A549 (cell line): ENCODE data around the gene GPRIN2. TPM values are rescaled to one million over a fixed set of nuclear protein-coding genes. Genes with fewer than 3 reads are reported as not detected.

Experiments
- ATAC-seq, 2 experiments: fragments of 200-7000 bp in 1 of 2; fragments of >200 bp in 1 of 2; cut with Nextera tagmentation in 1 of 2; cut with Tn5 transposase in 1 of 2; 3 replicates each; pipeline versions ENCODE4 v1.8.0 to v1.9.1; 2018 to 2020; ENCODE audit warnings: mild to moderate bottlenecking in 1 of 2, moderate library complexity in 1 of 2
- CTCF ChIA-PET: fragments of 300-600 bp; sonication (Branson Sonifier 250); formaldehyde crosslinking; extraction: SDS; loops from one replicate; lab custom pipeline; 2021; ENCODE audit warnings: antibody characterized with exemption, inconsistent platforms; lab: Yijun Ruan, JAX
- POLR2A ChIA-PET: fragments of 350-600 bp; formaldehyde crosslinking; extraction: SDS; loops from one replicate; lab custom pipeline; 2021; ENCODE audit warnings: antibody characterized with exemption, inconsistent platforms; lab: Yijun Ruan, JAX
- DNase-seq, 2 experiments: peaks; one replicate each; pipeline versions ENCODE4 v3.0.0 to v3.0.0-alpha.2; 2011 to 2016; ENCODE audit warnings: low read depth in 1 of 2, low spot score in 1 of 2
- FAIRE-seq: peaks from 2 replicates; lab custom pipeline; 2011; peaks lifted over from hg19 to GRCh38; lab: Jason Lieb, UNC
- H3K27ac ChIP-seq, 2 experiments: fragments of >200 bp; sonication (Bioruptor Twin); formaldehyde crosslinking; 3 replicates each; pipeline ENCODE4 v1.5.1; 2016 to 2017
- H3K4me1 ChIP-seq: fragments of >200 bp; sonication (Bioruptor Twin); formaldehyde crosslinking; 3 replicates; pipeline ENCODE4 v1.6.1; 2016
- H3K4me2 ChIP-seq: fragments of >200 bp; sonication (Bioruptor Twin); formaldehyde crosslinking; 3 replicates; pipeline ENCODE4 v1.6.1; 2016
- H3K4me3 ChIP-seq: fragments of >200 bp; sonication (Bioruptor Twin); formaldehyde crosslinking; 3 replicates; pipeline ENCODE4 v1.5.1; 2016
- H3K9me3 ChIP-seq: fragments of >200 bp; sonication (Bioruptor Twin); formaldehyde crosslinking; 3 replicates; pipeline ENCODE4 v1.6.1; 2016
- BCL3 ChIP-seq: fragments of >200 bp; sonication (Bioruptor Twin); formaldehyde crosslinking; IDR thresholded peaks from 3 replicates; pipeline ENCODE4 v1.6.1; 2016
- CBX2 ChIP-seq: fragments of 200-600 bp; sonication (generic); IDR thresholded peaks from 2 replicates; pipeline ENCODE4 v1.6.1; 2016; ENCODE audit warnings: low read depth, mild to moderate bottlenecking, borderline replicate concordance
- CEBPB ChIP-seq, 2 experiments: fragments of >200 bp in 1 of 2; sonication (Bioruptor Twin) in 1 of 2; formaldehyde crosslinking in 1 of 2; IDR thresholded peaks; 2 replicates each; pipeline ENCODE4 v1.6.1; 2012 to 2016
- CHD2 ChIP-seq: fragments of 150-350 bp; IDR thresholded peaks from 2 replicates; pipeline ENCODE4 v1.6.1; 2014; ENCODE audit warnings: low read length; ENCODE audit not compliant: partially characterized antibody
- CHD4 ChIP-seq: fragments of 200-600 bp; sonication (generic); IDR thresholded peaks from 2 replicates; pipeline ENCODE4 v1.6.1; 2016; ENCODE audit warnings: antibody characterized with exemption, mild to moderate bottlenecking, borderline replicate concordance
- E2F6 ChIP-seq: IDR thresholded peaks from 2 replicates; pipeline ENCODE4 v1.6.1; 2012; ENCODE audit warnings: low read depth, borderline replicate concordance
- EHMT2 ChIP-seq: fragments of 200-600 bp; sonication (generic); IDR thresholded peaks from 2 replicates; pipeline ENCODE4 v1.6.1; 2016; ENCODE audit warnings: antibody characterized with exemption, low read depth, mild to moderate bottlenecking, moderate library complexity
- EP300 ChIP-seq, 2 experiments: fragments of >200 bp; sonication (Bioruptor Twin); formaldehyde crosslinking; IDR thresholded peaks; 2 replicates in 1 of 2; 3 replicates in 1 of 2; pipeline ENCODE4 v1.6.1; 2016 to 2017
- ESRRA ChIP-seq: fragments of 150-350 bp; IDR thresholded peaks from 2 replicates; pipeline ENCODE4 v1.6.1; 2014; ENCODE audit warnings: mild to moderate bottlenecking, low read length, borderline replicate concordance
- FOXS1 ChIP-seq: fragments of 250-450 bp; sonication (Bioruptor Pico); IDR thresholded peaks from 2 replicates; pipeline ENCODE4 v1.5.0; 2020; ENCODE audit warnings: mild to moderate bottlenecking, moderate library complexity
- HDAC2 ChIP-seq: fragments of 200-600 bp; sonication (generic); IDR thresholded peaks from 2 replicates; pipeline ENCODE4 v1.6.1; 2016
- HEYL ChIP-seq: fragments of 250-450 bp; sonication (Bioruptor Pico); IDR thresholded peaks from 2 replicates; pipeline ENCODE4 v1.8.0; 2021; ENCODE audit warnings: mild to moderate bottlenecking, moderate library complexity
- HOXB13 ChIP-seq: fragments of 250-450 bp; sonication (Bioruptor Pico); IDR thresholded peaks from 2 replicates; pipeline ENCODE4 v1.5.0; 2020; ENCODE audit warnings: low read depth, mild to moderate bottlenecking, moderate library complexity
- JUN ChIP-seq, 2 experiments: fragments of >200 bp; sonication (Bioruptor Twin); formaldehyde crosslinking; IDR thresholded peaks; 2 replicates in 1 of 2; 3 replicates in 1 of 2; pipeline ENCODE4 v1.6.1; 2016 to 2017
- JUNB ChIP-seq: fragments of >200 bp; sonication (Bioruptor Twin); formaldehyde crosslinking; IDR thresholded peaks from 2 replicates; pipeline ENCODE4 v1.6.1; 2016
- MAFK ChIP-seq: fragments of 450-650 bp; IDR thresholded peaks from 2 replicates; pipeline ENCODE4 v1.6.1; 2014; ENCODE audit not compliant: partially characterized antibody
- MYC ChIP-seq: IDR thresholded peaks from 2 replicates; pipeline ENCODE4 v1.6.1; 2012; ENCODE audit warnings: mild to moderate bottlenecking, inconsistent platforms, low read length, improper control_type of control experiment, borderline replicate concordance
- NR3C1 ChIP-seq: fragments of >200 bp; sonication (Bioruptor Twin); formaldehyde crosslinking; IDR thresholded peaks from 3 replicates; pipeline ENCODE4 v1.6.1; 2017
- POLR2A ChIP-seq: IDR thresholded peaks from 2 replicates; pipeline ENCODE4 v1.6.1; 2012; ENCODE audit warnings: mild to moderate bottlenecking, low read length
- POLR2AphosphoS2 ChIP-seq: conservative IDR thresholded peaks from 2 replicates; pipeline ENCODE4 v1.6.1; 2012; ENCODE audit warnings: low read length, improper control_type of control experiment, inconsistent platforms
- RAD21 ChIP-seq, 2 experiments: fragments of >200 bp in 1 of 2; sonication (Bioruptor Twin) in 1 of 2; formaldehyde crosslinking in 1 of 2; IDR thresholded peaks in 1 of 2; conservative IDR thresholded peaks in 1 of 2; 2 replicates in 1 of 2; 3 replicates in 1 of 2; pipeline ENCODE4 v1.6.1; 2012 to 2018; ENCODE audit warnings: inconsistent platforms in 1 of 2
- RFX5 ChIP-seq: fragments of 450-650 bp; IDR thresholded peaks from 2 replicates; pipeline ENCODE4 v1.7.1; 2014; ENCODE audit warnings: antibody characterized with exemption, mild to moderate bottlenecking, moderate library complexity
- RNF2 ChIP-seq: fragments of 200-600 bp; sonication (generic); IDR thresholded peaks from 2 replicates; pipeline ENCODE4 v1.6.1; 2016; ENCODE audit warnings: low read depth, mild to moderate bottlenecking, antibody characterized with exemption, moderate library complexity, borderline replicate concordance
- TFCP2L1 ChIP-seq: fragments of 250-450 bp; sonication (Bioruptor Pico); IDR thresholded peaks from 2 replicates; pipeline ENCODE4 v1.5.0; 2021; ENCODE audit warnings: mild to moderate bottlenecking
- TP53 ChIP-seq: fragments of 250-450 bp; sonication (Bioruptor Pico); IDR thresholded peaks from 2 replicates; pipeline ENCODE4 v1.5.0; 2021; ENCODE audit warnings: mild to moderate bottlenecking, moderate library complexity
- USF2 ChIP-seq: fragments of 450-650 bp; IDR thresholded peaks from 2 replicates; pipeline ENCODE4 v1.6.1; 2014; ENCODE audit warnings: antibody characterized with exemption
- ZFP36 ChIP-seq: fragments of 450-650 bp; IDR thresholded peaks from 2 replicates; pipeline ENCODE4 v1.6.1; 2014; ENCODE audit warnings: borderline replicate concordance; ENCODE audit not compliant: partially characterized antibody
- WGBS: methylation state at CpG from one replicate; pipeline ENCODE4 v1.1.6; 2017; ENCODE audit errors: missing lambda C conversion rate; 5-methylcytosine and 5-hydroxymethylcytosine counted together
- polyA plus RNA-seq, 4 experiments: library from polyadenylated mRNA; depleted of rRNA in 3 of 4; stranded (reverse); fragments of >200 nt; fragmentation: RNase III in 1 of 4; extraction: RNeasy Plus Mini Kit Qiagen cat#74134 plus additional on column Dnase treatment in 1 of 4; gene quantifications; 2 replicates in 3 of 4; 3 replicates in 1 of 4; pipeline ENCODE4 v1.2.3, GENCODE V29; 2011 to 2017
- TF ChIP-seq, protein P1 (sequence below): fragments of >200 bp; sonication (Bioruptor Twin); formaldehyde crosslinking; IDR thresholded peaks from 2 replicates; pipeline ENCODE4 v1.6.1; 2016
- TF ChIP-seq, protein P2 (sequence below): fragments of 250-450 bp; sonication (Bioruptor Pico); IDR thresholded peaks from 2 replicates; pipeline ENCODE4 v1.5.0; 2020; ENCODE audit warnings: low read depth, mild to moderate bottlenecking, moderate library complexity
- TF ChIP-seq, protein P3 (sequence below): IDR thresholded peaks from 2 replicates; pipeline ENCODE4 v1.6.1; 2012

GPRIN2 gene
- polyA plus RNA-seq, 2 of the 4 experiments (the other 2 are of a cell fraction) = 8.8 to 29.9 TPM

GRCh38 chr10:46524472-46525176 is 31.8 kb downstream of the GPRIN2 start (continued):
- TF ChIP-seq ZFP36 = peak; percentile 81
- TF ChIP-seq ESRRA = peak; percentile 79
- TF ChIP-seq CEBPB (IDR thresholded peaks at IDR 0.05) = peak in 1 of 2 experiments; percentile 80; a peak in 2 of 4 replicates
- TF ChIP-seq, protein P1, sequence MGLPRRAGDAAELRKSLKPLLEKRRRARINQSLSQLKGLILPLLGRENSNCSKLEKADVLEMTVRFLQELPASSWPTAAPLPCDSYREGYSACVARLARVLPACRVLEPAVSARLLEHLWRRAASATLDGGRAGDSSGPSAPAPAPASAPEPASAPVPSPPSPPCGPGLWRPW = peak; percentile 91
- peak; percentile 100 for TF ChIP-seq JUN (IDR thresholded peaks at IDR 0.05)
- TF ChIP-seq USF2 = 0 out of 2 replicates have a peak, but pooled peaks have one; percentile 4
- TF ChIP-seq HDAC2 = 0 out of 2 replicates have a peak, but pooled peaks have one; percentile 4
- TF ChIP-seq, protein P2, sequence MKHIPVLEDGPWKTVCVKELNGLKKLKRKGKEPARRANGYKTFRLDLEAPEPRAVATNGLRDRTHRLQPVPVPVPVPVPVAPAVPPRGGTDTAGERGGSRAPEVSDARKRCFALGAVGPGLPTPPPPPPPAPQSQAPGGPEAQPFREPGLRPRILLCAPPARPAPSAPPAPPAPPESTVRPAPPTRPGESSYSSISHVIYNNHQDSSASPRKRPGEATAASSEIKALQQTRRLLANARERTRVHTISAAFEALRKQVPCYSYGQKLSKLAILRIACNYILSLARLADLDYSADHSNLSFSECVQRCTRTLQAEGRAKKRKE (CRISPR knock-in tag) = no peak
- peak; percentile 96 for TF ChIP-seq JUNB
- TF ChIP-seq TP53 (CRISPR knock-in tag) = peak; percentile 78; the same call in 1 of the 2 replicates
- TF ChIP-seq RNF2 = no peak
- TF ChIP-seq HOXB13 (CRISPR knock-in tag) = 0 out of 2 replicates have a peak, but pooled peaks have one; percentile 38
- no peak for TF ChIP-seq E2F6
- peak; percentile 100 for TF ChIP-seq EP300 (IDR thresholded peaks at IDR 0.05)
- no peak for TF ChIP-seq EHMT2
- TF ChIP-seq BCL3 = peak; percentile 98

DNA sequence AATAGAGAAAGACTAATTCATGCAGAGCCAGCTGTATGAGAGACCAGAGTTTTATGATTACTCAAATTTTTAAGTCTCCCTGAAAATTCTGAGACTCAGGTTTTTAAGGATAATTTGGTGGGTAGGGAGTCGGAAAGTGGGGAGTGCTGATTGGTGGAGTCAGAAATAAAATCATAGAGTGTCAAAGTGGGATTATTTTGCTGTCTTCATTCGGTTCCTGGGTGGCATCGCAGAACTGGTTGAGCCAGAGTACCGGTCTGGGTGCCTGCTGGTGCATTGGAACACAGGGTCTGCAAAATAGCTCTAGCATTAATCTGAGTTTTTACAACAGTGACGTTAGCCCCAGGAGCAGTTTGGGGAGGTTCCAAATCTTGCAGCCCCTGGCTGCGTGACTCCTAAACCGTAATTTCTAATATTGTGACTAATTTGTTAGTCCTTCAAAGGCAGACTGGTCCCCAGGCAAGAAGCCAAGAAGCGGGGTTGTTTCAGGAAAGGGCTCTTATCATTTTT is 32.4 kb downstream of the GPRIN2 start:
- H3K4me2 ChIP-seq = peak overlapping the region; percentile 74
- ChIA-PET POLR2A (interaction anchor here (1.0 to 4.0 kb wide), 7 partner anchors 8 to 295 kb away, joined by 3 to 77 read pairs (median 9); partner anchors contain the start of gene GPRIN2), CTCF (interaction anchor here (0.6 to 6.2 kb wide), 6 partner anchors 10 to 1417 kb away, joined by 3 to 67 read pairs (median 8); no protein-coding TSS in a partner anchor)
- FAIRE-seq (no peak), ATAC-seq (peak; percentile 45 to 67), DNase-seq (peak; percentile 95 to 98)
- peak overlapping the region; percentile 92 to 95 for H3K27ac ChIP-seq
- H3K9me3 ChIP-seq = peaks cover 7% of the 10 kb centered on the region; the same call in 1 of the 3 replicates
- H3K4me3 ChIP-seq = 0 out of 3 replicates have a peak overlapping the region, but pooled peaks have one; percentile 4
- H3K4me1 ChIP-seq = peaks cover 74% of the 10 kb centered on the region
- WGBS = 1% methylated on average over 8 of the region's 8 CpGs
- TF ChIP-seq HDAC2 (no peak), USF2 (no peak), CEBPB (IDR thresholded peaks at IDR 0.05) (no peak; a peak in 1 of 4 replicates), CHD2 (peak; percentile 34), RAD21 (conservative IDR thresholded peaks at IDR 0.05 in 1 of 2, IDR thresholded peaks at IDR 0.05 in 1 of 2) (no peak; a peak in 1 of 5 replicates), CBX2 (no peak), POLR2A (no peak), JUN (IDR thresholded peaks at IDR 0.05) (no peak), ZFP36 (no peak), BCL3 (peak; percentile 32; the same call in 2 of the 3 replicates), RFX5 (no peak), TFCP2L1 (CRISPR knock-in tag) (no peak; the same call in 1 of the 2 replicates), POLR2AphosphoS2 (no peak; the same call in 1 of the 2 replicates), HEYL (no peak), RNF2 (no peak), MYC (peak; percentile 10; the same call in 1 of the 2 replicates), MAFK (no peak), TP53 (CRISPR knock-in tag) (peak; percentile 75; the same call in 1 of the 2 replicates), FOXS1 (peak; percentile 7), NR3C1 (no peak), CHD4 (no peak)
- TF ChIP-seq, protein P3, sequence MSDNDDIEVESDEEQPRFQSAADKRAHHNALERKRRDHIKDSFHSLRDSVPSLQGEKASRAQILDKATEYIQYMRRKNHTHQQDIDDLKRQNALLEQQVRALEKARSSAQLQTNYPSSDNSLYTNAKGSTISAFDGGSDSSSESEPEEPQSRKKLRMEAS = no peak
